HCT116 (cell line): ENCODE data around the gene FAM81A. TPM values are rescaled to one million over a fixed set of nuclear protein-coding genes. Genes with fewer than 3 reads are reported as not detected.

Experiments
- ATAC-seq: fragments of 200-7000 bp; cut with Tn5 transposase; 2 replicates; pipeline ENCODE4 v1.9.1; 2020; ENCODE audit warnings: mild to moderate bottlenecking, moderate library complexity
- BruUV-seq: library from RNA; stranded (reverse); fragments of 400-500 nt; replicated peaks from 2 replicates; lab custom pipeline; 2021; lab: Mats Ljungman, UMichigan
- CTCF ChIA-PET: fragments of 300-600 bp; sonication (Branson Sonifier 250); formaldehyde crosslinking; loops from one replicate; lab custom pipeline; 2021; ENCODE audit warnings: antibody characterized with exemption; lab: Charles Lee
- POLR2A ChIA-PET: fragments of 300-600, 350-600 bp; sonication (Branson Sonifier 250); formaldehyde crosslinking; loops from one replicate; lab custom pipeline; 2021; ENCODE audit warnings: antibody characterized with exemption; lab: Charles Lee
- RAD21 ChIA-PET, 2 experiments: fragments of 300-600 bp; sonication (Branson Sonifier 250); formaldehyde crosslinking; loops; one replicate each; lab custom pipeline; 2023; ENCODE audit warnings: low total read pairs in 2 of 2; ENCODE audit not compliant: uncharacterized antibody in 2 of 2, unreplicated experiment in 2 of 2, low non-redundant PET in 1 of 2; lab: Charles Lee
- DNase-seq: peaks from one replicate; pipeline ENCODE4 v3.0.0-alpha.2; 2010; ENCODE audit warnings: low read depth, low spot score
- H2AFZ ChIP-seq: fragments of 200-600 bp; shearing (Covaris generic), sonication (generic); 2 replicates; pipeline ENCODE4 v1.6.1; 2017; ENCODE audit warnings: low read depth, mixed run types, mixed read lengths, antibody characterized with exemption, low read length; ENCODE audit not compliant: poor library complexity, severe bottlenecking
- H3K27ac ChIP-seq: 2 replicates; pipeline ENCODE4 v1.5.1; 2012; ENCODE audit warnings: low read depth, low read length
- H3K27me3 ChIP-seq: fragments of 200-600 bp; sonication (generic); 2 replicates; pipeline ENCODE4 v1.6.1; 2016; ENCODE audit warnings: mixed run types, low read length, mixed read lengths; ENCODE audit not compliant: insufficient read depth
- H3K36me3 ChIP-seq, 2 experiments: fragments of 200-500 bp in 1 of 2; fragments of 200-600 bp in 1 of 2; sonication (Bioruptor generic) in 1 of 2; sonication (generic) in 1 of 2; 2 replicates each; pipeline versions ENCODE4 v1.5.1 to v1.6.1; 2014 to 2016; ENCODE audit warnings: low read length in 2 of 2, inconsistent platforms in 1 of 2, mixed read lengths in 1 of 2, mixed run types in 1 of 2; ENCODE audit not compliant: insufficient read depth in 2 of 2, control insufficient read depth in 1 of 2
- H3K4me1 ChIP-seq, 2 experiments: fragments of 200-600 bp in 1 of 2; sonication (generic) in 1 of 2; 2 replicates each; pipeline versions ENCODE4 v1.5.1 to v1.6.1; 2012 to 2017; ENCODE audit warnings: low read length in 2 of 2, inconsistent platforms in 1 of 2, mild to moderate bottlenecking in 1 of 2, mixed read lengths in 1 of 2, mixed run types in 1 of 2, moderate library complexity in 1 of 2; ENCODE audit not compliant: insufficient read depth in 2 of 2, control insufficient read depth in 1 of 2
- H3K4me2 ChIP-seq: fragments of 200-600 bp; sonication (generic); 2 replicates; pipeline ENCODE4 v1.6.1; 2017; ENCODE audit warnings: mixed run types, low read length, mixed read lengths
- H3K4me3 ChIP-seq, 2 experiments: fragments of 200-600 bp in 1 of 2; sonication (generic) in 1 of 2; replicated peaks in 1 of 2; 2 replicates each; pipeline ENCODE4 v1.5.1; 2011 to 2016; ENCODE audit warnings: low read length in 2 of 2, control low read depth in 1 of 2, low read depth in 1 of 2, mild to moderate bottlenecking in 1 of 2, mixed read lengths in 1 of 2, mixed run types in 1 of 2
- H3K79me2 ChIP-seq: fragments of 200-600 bp; sonication (generic); 2 replicates; pipeline ENCODE4 v1.6.1; 2017; ENCODE audit warnings: mild to moderate bottlenecking, mixed run types, low read length, moderate library complexity, mixed read lengths; ENCODE audit not compliant: insufficient read depth
- H3K9ac ChIP-seq: fragments of 200-600 bp; sonication (generic); 2 replicates; pipeline ENCODE4 v1.6.1; 2016; ENCODE audit warnings: low read length, mixed read lengths
- H3K9me2 ChIP-seq: fragments of 200-600 bp; sonication (generic), shearing (Covaris generic); 2 replicates; pipeline ENCODE4 v1.6.1; 2017; ENCODE audit warnings: mixed run types, mild to moderate bottlenecking, moderate library complexity; ENCODE audit not compliant: insufficient read depth
- H3K9me3 ChIP-seq, 2 experiments: fragments of 200-500 bp in 1 of 2; fragments of 200-600 bp in 1 of 2; sonication (Bioruptor generic) in 1 of 2; sonication (generic) in 1 of 2; 2 replicates each; pipeline ENCODE4 v1.6.1; 2014 to 2017; ENCODE audit warnings: low read length in 2 of 2, mixed read lengths in 2 of 2, inconsistent platforms in 1 of 2, low read depth in 1 of 2, mild to moderate bottlenecking in 1 of 2, mixed run types in 1 of 2, moderate library complexity in 1 of 2; ENCODE audit not compliant: control insufficient read depth in 1 of 2, insufficient read depth in 1 of 2
- H4K20me1 ChIP-seq: fragments of 200-600 bp; sonication (generic), shearing (Covaris generic); 2 replicates; pipeline ENCODE4 v1.6.1; 2017; ENCODE audit warnings: mixed run types, mild to moderate bottlenecking, moderate library complexity; ENCODE audit not compliant: insufficient read depth
- CTCF ChIP-seq, 3 experiments: fragments of 200-600 bp in 1 of 3; sonication (generic) in 1 of 3; IDR thresholded peaks in 2 of 3; conservative IDR thresholded peaks in 1 of 3; 2 replicates each; pipeline ENCODE4 v1.5.1; 2012 to 2017; ENCODE audit warnings: low read depth in 2 of 3, low read length in 2 of 3, antibody characterized with exemption in 1 of 3, borderline replicate concordance in 1 of 3, control low read depth in 1 of 3, mild to moderate bottlenecking in 1 of 3, mixed read lengths in 1 of 3, mixed run types in 1 of 3, moderate library complexity in 1 of 3; ENCODE audit not compliant: insufficient read depth in 1 of 3
- EGR1 ChIP-seq: IDR thresholded peaks from 2 replicates; pipeline ENCODE4 v1.6.1; 2012; ENCODE audit warnings: low read depth
- EZH2phosphoT487 ChIP-seq: fragments of 200-600 bp; IDR thresholded peaks from 2 replicates; pipeline ENCODE4 v1.6.1; 2018; ENCODE audit warnings: antibody characterized with exemption, borderline replicate concordance
- FOSL1 ChIP-seq: IDR thresholded peaks from 2 replicates; pipeline ENCODE4 v1.6.1; 2012; ENCODE audit warnings: low read depth
- MAX ChIP-seq: IDR thresholded peaks from 2 replicates; pipeline ENCODE4 v1.6.1; 2012
- POLR2A ChIP-seq: IDR thresholded peaks from 2 replicates; pipeline ENCODE4 v1.7.0; 2011; ENCODE audit warnings: borderline replicate concordance; ENCODE audit not compliant: insufficient read depth, insufficient read length; ENCODE audit errors: extremely low read depth
- POLR2AphosphoS5 ChIP-seq: IDR thresholded peaks from 2 replicates; pipeline ENCODE4 v1.6.1; 2011; ENCODE audit warnings: mild to moderate bottlenecking, low read depth, low read length, moderate library complexity
- RAD21 ChIP-seq: IDR thresholded peaks from 2 replicates; pipeline ENCODE4 v1.6.1; 2012; ENCODE audit warnings: low read depth, mild to moderate bottlenecking
- SIN3A ChIP-seq: IDR thresholded peaks from 2 replicates; pipeline ENCODE4 v1.6.1; 2012; ENCODE audit warnings: low read depth
- TCF7L2 ChIP-seq: IDR thresholded peaks from 2 replicates; pipeline ENCODE4 v1.7.0; 2011; ENCODE audit warnings: borderline replicate concordance, inconsistent platforms; ENCODE audit not compliant: insufficient read depth, insufficient read length; ENCODE audit errors: extremely low read depth
- YY1 ChIP-seq: IDR thresholded peaks from 2 replicates; pipeline ENCODE4 v1.6.1; 2011; ENCODE audit warnings: low read length, low read depth, moderate library complexity, mild to moderate bottlenecking; ENCODE audit not compliant: insufficient replicate concordance; ENCODE audit errors: extremely low read depth
- ZBTB33 ChIP-seq: IDR thresholded peaks from 2 replicates; pipeline ENCODE4 v1.6.1; 2011; ENCODE audit warnings: mild to moderate bottlenecking, low read length, moderate library complexity; ENCODE audit not compliant: insufficient replicate concordance; ENCODE audit errors: extremely low read depth
- intact Hi-C: fragments of 100-400 bp; cut with micrococcal nuclease; formaldehyde crosslinking; loops from 2 replicates; pipeline ENCODE4 v1.10.0; 2022
- total RNA-seq: library from RNA; stranded (reverse); gene quantifications from one replicate; pipeline ENCODE4 v1.2.1, GENCODE V29; 2021; ENCODE audit not compliant: unreplicated experiment

FAM81A gene
- total RNA-seq, 1 experiment from 2014 or later, result 6.6 TPM

- H2AFZ ChIP-seq, result no peak overlapping the region
- H4K20me1 ChIP-seq, result no peaks in the 10 kb centered on the region
- ChIA-PET RAD21 (no interaction called here), POLR2A (no interaction called here), CTCF (no interaction called here)
- TF ChIP-seq SIN3A (no peak), MAX (no peak), EGR1 (no peak), YY1 (no peak), RAD21 (no peak), POLR2A (no peak), CTCF (IDR thresholded peaks at IDR 0.05 in 2 of 3, conservative IDR thresholded peaks at IDR 0.05 in 1 of 3; ENCODE audit: borderline replicate concordance in 1 of 3, insufficient read depth in 1 of 3, low read depth in 2 of 3, low read length in 2 of 3) (no peak), EZH2phosphoT487 (no peak), FOSL1 (no peak), TCF7L2 (no peak), POLR2AphosphoS5 (no peak), ZBTB33 (no peak)
- no peak overlapping the region for H3K4me2 ChIP-seq
- no peak overlapping the region for H3K27ac ChIP-seq
- intact Hi-C loops, result no loop called here
- H3K9me3 ChIP-seq, result peaks cover 0 to 11% of the 10 kb centered on the region in 2 experiments; a peak in 1 of 4 replicates
- H3K9ac ChIP-seq, result no peak overlapping the region
- H3K36me3 ChIP-seq, result no peaks in the 10 kb centered on the region
- no TSS peak for BruUV-seq
- H3K27me3 ChIP-seq, result no peaks in the 10 kb centered on the region
- no peak for ATAC-seq
- no peak overlapping the region for H3K4me3 ChIP-seq
- peaks cover 5 to 9% of the 10 kb centered on the region in 2 experiments; a peak in 3 of 4 replicates for H3K4me1 ChIP-seq
- H3K79me2 ChIP-seq, result no peaks in the 10 kb centered on the region
- H3K9me2 ChIP-seq, result no peaks in the 10 kb centered on the region
- DNase-seq, result no peak
Observed at GRCh38 chr15:59569477-59569876, 131.5 kb downstream of the FAM81A start.
